KG1 (cell line): ENCODE data around the gene UGT1A9.
A peak's percentile ranks its signal among the peaks of the same experiment; 100 is the strongest.
"Not testable (repeated sequence)": the region's sequence is repeated elsewhere in the genome, so short reads cannot be mapped to it uniquely, and the experiment has no call there.

Experiments
- DNase-seq: peaks from one replicate; lab custom pipeline; 2025; lab: John Stamatoyannopoulos, UW

UGT1A9 gene

GRCh38 chr2:233671290-233672161, at the start of gene UGT1A9:
TSS of gene UGT1A9 (plus strand) at chr2:233671898. CDS start at chr2:233671935, 37 bp downstream.
- DNase-seq, result no peak

GRCh38 chr2:233627331-233628025, 44.2 kb upstream of the UGT1A9 start:
- DNase-seq, result no peak

- DNase-seq, result not testable (repeated sequence)
Observed at GRCh38 chr2:233636306-233636705, 35.4 kb upstream of the UGT1A9 start, which contains the start of gene UGT1A10. TSS of gene UGT1A10 (plus strand) at chr2:233636448. CDS start at chr2:233636523, 75 bp downstream.

GRCh38 chr2:233638836-233639235, 32.9 kb upstream of the UGT1A9 start:
- DNase-seq, result no peak

- no peak for DNase-seq
Observed at GRCh38 chr2:233639860-233640259, 31.8 kb upstream of the UGT1A9 start.

GRCh38 chr2:233643128-233643527, 28.6 kb upstream of the UGT1A9 start:
- no peak for DNase-seq

- DNase-seq, result not testable (repeated sequence)
Observed at GRCh38 chr2:233646033-233646432, 25.7 kb upstream of the UGT1A9 start.

GRCh38 chr2:233650981-233651380, 20.7 kb upstream of the UGT1A9 start:
- no peak for DNase-seq

- no peak for DNase-seq
Observed at GRCh38 chr2:233651430-233651829, 20.3 kb upstream of the UGT1A9 start.

GRCh38 chr2:233654501-233654900, 17.2 kb upstream of the UGT1A9 start:
- DNase-seq, result no peak

GRCh38 chr2:233655043-233655442, 16.7 kb upstream of the UGT1A9 start:
- no peak for DNase-seq

- DNase-seq, result not testable (repeated sequence)
Observed at GRCh38 chr2:233655943-233656342, 15.8 kb upstream of the UGT1A9 start.

- DNase-seq, result no peak
Observed at GRCh38 chr2:233656443-233656842, 15.3 kb upstream of the UGT1A9 start.

- no peak for DNase-seq
Observed at GRCh38 chr2:233658610-233659009, 13.1 kb upstream of the UGT1A9 start.

GRCh38 chr2:233663911-233664310, 7.8 kb upstream of the UGT1A9 start:
- DNase-seq, result no peak

- DNase-seq, result no peak
Observed at GRCh38 chr2:233668605-233669260, 3.0 kb upstream of the UGT1A9 start.

GRCh38 chr2:233672886-233673285, 1.2 kb downstream of the UGT1A9 start:
- peak; percentile 27 for DNase-seq

GRCh38 chr2:233673896-233674295, 2.2 kb downstream of the UGT1A9 start:
- DNase-seq, result no peak

GRCh38 chr2:233674314-233674713, 2.6 kb downstream of the UGT1A9 start:
- DNase-seq, result no peak

- no peak for DNase-seq
Observed at GRCh38 chr2:233674995-233675394, 3.3 kb downstream of the UGT1A9 start.

- DNase-seq, result no peak
Observed at GRCh38 chr2:233676046-233676445, 4.3 kb downstream of the UGT1A9 start.

GRCh38 chr2:233679196-233679595, 7.5 kb downstream of the UGT1A9 start:
- DNase-seq, result no peak
